VCaP (cell line): ENCODE measurements around the gene SUMO2.
"Not testable (repeated sequence)": the region's sequence is repeated elsewhere in the genome, so short reads cannot be mapped to it uniquely, and the experiment has no call there.

Experiments
- H3K27ac ChIP-seq: fragments of 450-650 bp; 2 replicates; pipeline ENCODE4 v1.5.1; 2017
- TF ChIP-seq, protein P1 (sequence below): fragments of 450-650 bp; conservative IDR thresholded peaks from 2 replicates; pipeline ENCODE4 v1.5.1; 2017; ENCODE audit warnings: mild to moderate bottlenecking, moderate library complexity

Gene SUMO2

DNA sequence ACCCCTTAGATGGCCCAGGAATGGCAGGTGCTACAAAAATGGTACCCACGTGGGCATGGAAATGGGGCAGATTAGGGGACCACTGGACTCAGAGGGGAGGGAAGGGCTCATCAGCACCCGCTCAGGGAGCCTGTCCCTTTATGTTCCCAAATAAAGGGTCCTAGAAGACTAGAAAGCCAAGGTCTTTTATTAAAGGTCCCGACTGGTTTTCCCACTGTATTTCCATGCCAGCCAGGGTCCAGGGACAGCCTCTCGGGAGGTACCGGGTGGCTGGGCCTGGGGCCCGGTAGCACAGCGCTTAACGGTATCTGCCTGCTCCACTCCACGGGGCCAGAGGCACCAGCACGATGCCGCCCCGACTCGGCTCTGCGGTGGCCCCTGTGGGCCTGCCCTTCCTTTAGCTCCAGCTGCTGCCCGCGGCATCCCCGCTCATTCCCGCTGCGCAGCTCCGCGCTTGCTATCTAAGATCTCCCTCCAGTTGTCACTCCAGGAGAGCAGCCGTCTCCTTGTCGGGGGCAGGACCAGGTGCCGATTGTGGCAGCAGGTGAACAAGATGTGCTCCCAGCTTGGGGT lies 52.6 kb downstream of the SUMO2 start:
- no peak overlapping the region for H3K27ac ChIP-seq
- TF ChIP-seq, protein P1, sequence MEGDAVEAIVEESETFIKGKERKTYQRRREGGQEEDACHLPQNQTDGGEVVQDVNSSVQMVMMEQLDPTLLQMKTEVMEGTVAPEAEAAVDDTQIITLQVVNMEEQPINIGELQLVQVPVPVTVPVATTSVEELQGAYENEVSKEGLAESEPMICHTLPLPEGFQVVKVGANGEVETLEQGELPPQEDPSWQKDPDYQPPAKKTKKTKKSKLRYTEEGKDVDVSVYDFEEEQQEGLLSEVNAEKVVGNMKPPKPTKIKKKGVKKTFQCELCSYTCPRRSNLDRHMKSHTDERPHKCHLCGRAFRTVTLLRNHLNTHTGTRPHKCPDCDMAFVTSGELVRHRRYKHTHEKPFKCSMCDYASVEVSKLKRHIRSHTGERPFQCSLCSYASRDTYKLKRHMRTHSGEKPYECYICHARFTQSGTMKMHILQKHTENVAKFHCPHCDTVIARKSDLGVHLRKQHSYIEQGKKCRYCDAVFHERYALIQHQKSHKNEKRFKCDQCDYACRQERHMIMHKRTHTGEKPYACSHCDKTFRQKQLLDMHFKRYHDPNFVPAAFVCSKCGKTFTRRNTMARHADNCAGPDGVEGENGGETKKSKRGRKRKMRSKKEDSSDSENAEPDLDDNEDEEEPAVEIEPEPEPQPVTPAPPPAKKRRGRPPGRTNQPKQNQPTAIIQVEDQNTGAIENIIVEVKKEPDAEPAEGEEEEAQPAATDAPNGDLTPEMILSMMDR, result no peak

DNA sequence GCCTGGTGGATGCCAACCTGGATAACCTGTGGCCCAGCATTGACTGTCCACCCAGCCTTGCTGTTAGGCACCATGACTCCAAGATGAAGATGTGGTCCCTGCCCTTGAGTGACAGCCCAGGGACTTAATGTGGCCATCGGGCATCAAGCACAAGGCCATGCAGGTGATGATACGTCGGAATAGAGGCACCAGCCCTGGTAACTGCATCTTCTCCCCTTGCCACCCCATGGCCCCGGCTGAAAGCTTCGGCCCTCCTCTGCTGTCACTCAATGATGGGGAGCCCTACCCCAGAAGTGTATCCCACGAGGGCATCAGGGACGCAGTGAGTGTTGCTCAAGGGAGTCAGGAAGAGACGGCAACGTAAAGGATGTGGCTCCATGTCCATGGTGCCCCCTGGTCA lies 53.2 kb downstream of the SUMO2 start:
- no peak overlapping the region for H3K27ac ChIP-seq
- TF ChIP-seq, protein P1, result no peak

DNA sequence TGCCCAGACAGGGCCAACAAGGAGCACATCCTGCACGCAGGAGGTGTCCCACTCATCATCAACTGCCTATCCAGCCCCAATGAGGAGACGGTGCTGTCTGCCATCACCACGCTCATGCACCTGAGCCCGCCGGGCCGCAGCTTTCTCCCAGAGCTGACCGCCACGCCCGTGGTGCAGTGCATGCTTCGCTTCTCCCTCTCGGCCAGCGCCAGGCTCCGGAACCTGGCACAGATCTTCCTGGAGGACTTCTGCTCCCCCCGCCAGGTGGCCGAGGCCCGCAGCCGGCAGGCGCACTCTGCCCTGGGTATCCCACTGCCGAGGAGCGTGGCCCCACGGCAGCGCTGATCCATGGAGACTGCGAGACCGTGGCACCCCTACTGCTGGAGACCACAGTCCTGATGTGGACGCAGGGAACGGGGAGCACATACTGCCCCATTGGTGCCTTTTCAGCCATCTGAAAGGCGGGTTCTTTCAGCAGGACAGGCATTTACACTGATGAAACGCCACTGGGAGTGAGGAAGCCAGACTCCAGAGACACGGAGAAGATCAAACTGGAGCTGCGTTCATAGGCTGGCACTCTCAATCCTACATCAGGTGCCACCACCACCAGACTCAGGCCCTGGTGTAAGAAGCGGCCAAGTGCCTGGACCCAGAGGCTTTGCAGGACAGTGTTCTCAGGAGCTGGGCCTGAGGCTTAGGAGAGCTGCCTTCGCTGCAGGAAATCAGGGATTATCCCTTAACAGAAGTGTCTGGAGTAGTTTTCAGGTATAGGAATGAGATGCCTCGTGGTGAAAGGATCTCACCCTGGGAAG lies 53.9 kb downstream of the SUMO2 start:
- no peak overlapping the region for H3K27ac ChIP-seq
- TF ChIP-seq, protein P1, result no peak

DNA sequence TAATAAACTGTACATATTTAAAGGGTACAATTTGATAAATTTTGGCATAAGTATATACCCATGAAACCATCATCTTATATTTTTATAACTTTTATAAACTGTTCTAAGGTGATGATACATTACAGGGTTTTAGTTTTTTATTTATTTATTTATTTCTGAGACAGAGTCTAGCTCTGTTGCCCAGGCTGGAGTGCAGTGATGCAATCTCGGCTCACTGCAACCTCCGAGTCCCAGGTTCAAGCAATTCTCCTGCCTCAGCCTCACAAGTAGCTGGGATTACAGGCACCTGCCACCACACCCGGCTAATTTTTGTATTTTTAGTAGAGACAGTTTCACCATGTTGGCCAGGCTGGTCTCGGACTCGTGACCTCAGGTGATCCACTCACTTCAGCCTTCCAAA lies 54.8 kb downstream of the SUMO2 start:
- not testable (repeated sequence) for H3K27ac ChIP-seq

DNA sequence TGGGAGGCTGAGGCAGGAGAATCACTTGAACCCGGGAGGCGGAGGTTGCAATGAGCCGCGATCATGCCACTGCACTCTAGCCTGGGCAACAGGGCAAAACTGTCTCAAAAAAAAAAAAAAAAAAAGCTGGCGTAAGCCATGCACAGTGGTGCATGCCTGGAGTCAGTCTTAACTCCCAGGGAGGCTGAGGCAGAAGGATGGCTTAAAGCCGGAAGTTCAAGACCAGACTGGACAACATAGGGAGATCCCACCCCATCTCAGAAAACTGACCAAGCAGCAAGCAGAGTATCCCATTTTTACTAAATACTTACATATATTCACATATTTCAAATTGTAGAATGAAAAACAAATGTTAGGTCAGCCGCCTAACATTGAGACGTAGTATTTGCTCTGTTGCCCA lies 55.8 kb downstream of the SUMO2 start:
- TF ChIP-seq, protein P1, result no peak
- no peak overlapping the region for H3K27ac ChIP-seq

DNA sequence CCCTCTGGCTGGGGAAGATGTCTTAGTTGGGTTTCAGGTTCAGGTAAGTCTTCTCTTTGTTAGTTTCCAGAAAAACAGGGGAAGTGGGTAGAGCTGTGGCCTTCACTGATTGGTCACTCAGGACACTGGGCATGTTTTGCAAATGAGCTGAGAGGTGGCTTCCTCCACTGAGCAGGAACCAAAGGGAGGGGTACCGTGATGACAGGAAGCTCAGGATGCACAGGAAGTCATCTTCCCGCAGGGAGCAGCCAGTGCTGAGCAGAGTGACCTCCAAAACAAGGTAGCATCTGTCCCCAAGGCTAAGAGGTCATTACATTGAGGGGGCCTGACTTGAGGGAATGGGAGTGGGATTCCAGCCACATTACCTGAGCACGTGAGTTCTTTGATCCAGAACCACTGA lies 56.8 kb downstream of the SUMO2 start:
- TF ChIP-seq, protein P1, result no peak

DNA sequence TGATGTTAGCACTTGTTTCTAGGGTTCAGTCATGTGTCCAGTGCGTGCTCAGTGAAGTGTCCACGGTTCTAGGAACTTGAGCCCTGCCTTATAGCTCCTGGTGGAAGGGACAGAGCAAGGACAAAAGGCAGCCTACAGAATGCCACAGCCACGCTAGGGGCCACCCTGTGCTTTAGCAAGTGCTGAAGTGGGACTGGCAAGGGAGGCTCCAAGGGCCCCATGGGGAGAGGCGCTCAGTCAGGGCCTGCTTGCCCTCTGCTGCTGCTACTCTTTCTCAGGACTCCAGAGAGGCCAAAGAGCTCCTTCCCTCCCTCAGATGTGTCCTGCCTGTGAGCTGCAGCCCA lies 58.0 kb downstream of the SUMO2 start:
- TF ChIP-seq, protein P1, result no peak
- H3K27ac ChIP-seq, result no peak overlapping the region

More for the DNA sequence above, 56.8 kb downstream of the SUMO2 start:
- H3K27ac ChIP-seq, result no peak overlapping the region
